ENCODE results near the gene FXYD6.

DNA sequence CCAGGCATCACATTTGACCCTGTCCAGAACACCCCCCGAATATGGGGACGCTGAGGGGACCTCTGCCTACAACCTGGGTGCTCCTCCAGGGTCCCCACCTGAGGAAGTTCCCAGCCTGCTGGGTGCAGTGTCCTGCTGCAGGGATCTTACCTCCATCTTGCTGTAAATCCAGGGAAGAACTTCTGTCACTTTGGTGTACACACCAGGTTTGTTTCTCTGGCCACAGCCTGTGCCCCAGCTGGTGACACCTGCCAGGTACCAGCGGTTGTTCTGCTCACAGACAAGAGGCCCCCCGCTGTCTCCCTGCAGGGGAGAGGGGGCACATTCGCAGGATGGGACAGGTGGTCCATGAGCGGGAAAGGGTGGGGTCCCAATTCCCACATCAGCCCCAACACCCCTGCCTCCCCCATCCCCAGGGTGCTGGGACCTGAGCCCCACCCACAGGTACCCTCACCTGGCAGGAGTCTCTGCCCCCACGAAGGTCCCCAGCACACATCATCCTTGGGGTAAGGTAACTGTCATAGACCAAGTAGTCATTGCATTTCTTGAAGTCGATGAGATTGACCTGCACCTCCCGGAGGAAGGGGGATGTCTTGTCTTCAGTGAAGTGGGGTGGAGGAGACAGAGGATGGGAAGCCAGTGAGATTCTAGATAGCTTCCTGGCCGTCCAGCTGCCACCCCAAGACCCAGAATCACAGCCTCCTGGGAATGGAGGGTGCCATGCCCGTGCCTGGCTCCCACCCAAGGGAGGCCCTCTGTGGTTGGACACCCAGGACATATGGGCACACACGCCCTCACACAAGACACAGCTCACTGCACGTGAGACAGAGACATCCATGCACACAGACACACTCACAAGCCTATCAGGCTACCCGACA, 27.3 kb upstream of the FXYD6 start:
- no peak for TF ChIP-seq EZH2 (IDR thresholded peaks at IDR 0.05; ENCODE audit: borderline replicate concordance, low read depth, low read length, poor library complexity, severe bottlenecking)
- TF ChIP-seq, protein P1, sequence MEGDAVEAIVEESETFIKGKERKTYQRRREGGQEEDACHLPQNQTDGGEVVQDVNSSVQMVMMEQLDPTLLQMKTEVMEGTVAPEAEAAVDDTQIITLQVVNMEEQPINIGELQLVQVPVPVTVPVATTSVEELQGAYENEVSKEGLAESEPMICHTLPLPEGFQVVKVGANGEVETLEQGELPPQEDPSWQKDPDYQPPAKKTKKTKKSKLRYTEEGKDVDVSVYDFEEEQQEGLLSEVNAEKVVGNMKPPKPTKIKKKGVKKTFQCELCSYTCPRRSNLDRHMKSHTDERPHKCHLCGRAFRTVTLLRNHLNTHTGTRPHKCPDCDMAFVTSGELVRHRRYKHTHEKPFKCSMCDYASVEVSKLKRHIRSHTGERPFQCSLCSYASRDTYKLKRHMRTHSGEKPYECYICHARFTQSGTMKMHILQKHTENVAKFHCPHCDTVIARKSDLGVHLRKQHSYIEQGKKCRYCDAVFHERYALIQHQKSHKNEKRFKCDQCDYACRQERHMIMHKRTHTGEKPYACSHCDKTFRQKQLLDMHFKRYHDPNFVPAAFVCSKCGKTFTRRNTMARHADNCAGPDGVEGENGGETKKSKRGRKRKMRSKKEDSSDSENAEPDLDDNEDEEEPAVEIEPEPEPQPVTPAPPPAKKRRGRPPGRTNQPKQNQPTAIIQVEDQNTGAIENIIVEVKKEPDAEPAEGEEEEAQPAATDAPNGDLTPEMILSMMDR (conservative IDR thresholded peaks at IDR 0.05; ENCODE audit: low read depth, low read length) = no peak

All from A673 (cell line).